B cell (primary cell): ENCODE results near the gene TRIM2. TPM values are rescaled to one million over a fixed set of nuclear protein-coding genes. Genes with fewer than 3 reads are reported as not detected.

Experiments used
- ATAC-seq: fragments of 200-7000 bp; cut with Tn5 transposase; one replicate; pipeline ENCODE4 v1.10.0; 2021; ENCODE audit warnings: low read depth, mild to moderate bottlenecking, moderate number of reproducible peaks, moderate library complexity
- CTCF ChIA-PET: fragments of 350-600 bp; sonication (Branson Sonifier 250); formaldehyde crosslinking; loops from one replicate; lab custom pipeline; 2021; ENCODE audit warnings: antibody characterized with exemption, inconsistent platforms; lab: Charles Lee
- POLR2A ChIA-PET: fragments of 350-600 bp; sonication (Branson Sonifier 250); formaldehyde crosslinking; loops from one replicate; lab custom pipeline; 2021; ENCODE audit warnings: antibody characterized with exemption; lab: Charles Lee
- DNase-seq: peaks from one replicate; pipeline ENCODE4 v3.0.0; 2013
- H2AFZ ChIP-seq: 2 replicates; pipeline ENCODE4 v1.6.1; 2012; ENCODE audit warnings: mild to moderate bottlenecking, low read depth, low read length; ENCODE audit not compliant: insufficient read depth, poor library complexity, severe bottlenecking
- H3K27ac ChIP-seq, 2 donors: 1 replicate in 1 of 2; 2 replicates in 1 of 2; pipeline ENCODE4 v1.5.1; 2012 to 2013; ENCODE audit warnings: low read length in 2 of 2, mild to moderate bottlenecking in 2 of 2, moderate library complexity in 1 of 2
- H3K27me3 ChIP-seq, 4 experiments: fragments of 200-600 bp in 1 of 4; sonication (generic) in 1 of 4; replicated peaks in 1 of 4; 1 replicate in 2 of 4; 2 replicates in 2 of 4; pipeline versions ENCODE4 v1.6.1 to v1.7.0; 2013 to 2016; ENCODE audit warnings: low read length in 3 of 4, mild to moderate bottlenecking in 2 of 4, mixed read lengths in 1 of 4, moderate library complexity in 1 of 4; ENCODE audit not compliant: insufficient read depth in 4 of 4, control insufficient read depth in 3 of 4; ENCODE audit errors: control extremely low read depth in 1 of 4
- H3K36me3 ChIP-seq, 2 experiments: replicated peaks in 1 of 2; 1 replicate in 1 of 2; 2 replicates in 1 of 2; pipeline versions ENCODE4 v1.6.1 to v1.7.1; 2013; ENCODE audit warnings: low read length in 1 of 2; ENCODE audit not compliant: insufficient read depth in 2 of 2, control insufficient read depth in 1 of 2; ENCODE audit errors: control extremely low read depth in 1 of 2, extremely low read depth in 1 of 2
- H3K4me1 ChIP-seq, 2 donors: fragments of 200-600 bp in 1 of 2; sonication (generic) in 1 of 2; 1 replicate in 1 of 2; 2 replicates in 1 of 2; pipeline versions ENCODE4 v1.5.1 to v1.6.1; 2013 to 2017; ENCODE audit warnings: low read length in 2 of 2; ENCODE audit not compliant: control insufficient read depth in 2 of 2, insufficient read depth in 2 of 2
- H3K4me2 ChIP-seq: replicated peaks from 2 replicates; pipeline ENCODE3; 2012; ENCODE audit warnings: mild to moderate bottlenecking, low read depth, low read length; ENCODE audit not compliant: poor library complexity, severe bottlenecking
- H3K4me3 ChIP-seq, 5 experiments: fragments of 200-600 bp in 1 of 5; sonication (generic) in 1 of 5; 1 replicate in 3 of 5; 2 replicates in 2 of 5; pipeline versions ENCODE4 v1.5.1 to v1.7.0; 2011 to 2016; ENCODE audit warnings: low read length in 4 of 5, mild to moderate bottlenecking in 4 of 5, low read depth in 2 of 5, control low read depth in 1 of 5, moderate library complexity in 1 of 5; ENCODE audit not compliant: insufficient read depth in 1 of 5; ENCODE audit errors: control extremely low read depth in 1 of 5, extremely low read depth in 1 of 5
- H3K79me2 ChIP-seq: fragments of 200-600 bp; sonication (generic); one replicate; pipeline ENCODE4 v1.6.0; 2016; ENCODE audit warnings: low read length; ENCODE audit not compliant: control insufficient read depth, insufficient read depth
- H3K9ac ChIP-seq: fragments of 200-600 bp; sonication (generic); 2 replicates; pipeline ENCODE4 v1.6.1; 2017; ENCODE audit warnings: mild to moderate bottlenecking, low read length, moderate library complexity
- H3K9me3 ChIP-seq, 3 donors: one replicate each; pipeline versions ENCODE4 v1.6.1 to v1.7.1; 2013; ENCODE audit warnings: low read length in 2 of 3; ENCODE audit not compliant: control insufficient read depth in 2 of 3, insufficient read depth in 1 of 3; ENCODE audit errors: control extremely low read depth in 1 of 3
- H4K20me1 ChIP-seq: 2 replicates; pipeline ENCODE4 v1.6.0; 2012; ENCODE audit warnings: mild to moderate bottlenecking, low read length; ENCODE audit not compliant: insufficient read depth, control insufficient read depth, poor library complexity, severe bottlenecking
- H3K27ac Mint-ChIP-seq: one replicate; pipeline ENCODE4 v1.8.0; 2021; ENCODE audit warnings: mixed read lengths
- H3K27me3 Mint-ChIP-seq: one replicate; pipeline ENCODE4 v1.8.0; 2021; ENCODE audit warnings: mixed read lengths
- H3K4me1 Mint-ChIP-seq: one replicate; pipeline ENCODE4 v1.8.0; 2021; ENCODE audit warnings: mixed read lengths
- H3K4me3 Mint-ChIP-seq: one replicate; pipeline ENCODE4 v1.8.0; 2021; ENCODE audit warnings: mixed read lengths
- H3K9me3 Mint-ChIP-seq: one replicate; pipeline ENCODE4 v1.8.0; 2022; ENCODE audit warnings: mixed read lengths; ENCODE audit not compliant: insufficient read depth
- CTCF ChIP-seq: fragments of 200-600 bp; IDR thresholded peaks from one replicate; pipeline ENCODE4 v1.8.0; 2022; ENCODE audit warnings: antibody characterized with exemption, mild to moderate bottlenecking
- EZH2 ChIP-seq: IDR thresholded peaks from 2 replicates; pipeline ENCODE4 v1.6.1; 2012; ENCODE audit warnings: borderline replicate concordance, low read depth, mild to moderate bottlenecking, moderate library complexity, low read length; ENCODE audit not compliant: insufficient read depth, poor library complexity, severe bottlenecking
- WGBS: methylation state at CpG from one replicate; pipeline ENCODE4 v1.1.5; 2013; ENCODE audit warnings: missing lambda C conversion rate; ENCODE audit not compliant: insufficient coverage; 5-methylcytosine and 5-hydroxymethylcytosine counted together
- intact Hi-C: fragments of 100-400 bp; cut with micrococcal nuclease; formaldehyde crosslinking; loops from one replicate; pipeline ENCODE4 v1.10.0; 2022
- polyA plus RNA-seq: library from polyadenylated mRNA; depleted of rRNA; stranded (reverse); fragments of >200 nt; gene quantifications from 2 replicates; pipeline ENCODE4 v1.2.3, GENCODE V29; 2012
- total RNA-seq, 2 donors: library from RNA; stranded (reverse); fragments of 120-200 nt in 1 of 2; gene quantifications; 1 replicate in 1 of 2; 2 replicates in 1 of 2; pipeline versions ENCODE4 v1.2.3 to v1.2.4, GENCODE V29; 2013 to 2022

TRIM2 gene
- total and polyA plus RNA-seq, 2 donors (not counting 1 experiment from before 2014, with no cell fraction given): 1.2 to 6.4 TPM

GRCh38 chr4:153234885-153235284 is 30.6 kb downstream of the TRIM2 start:
- Mint-ChIP-seq H3K27me3 (peaks cover 19% of the 10 kb centered on the region), H3K4me1 (peaks cover 4% of the 10 kb centered on the region), H3K4me3 (no peak overlapping the region), H3K9me3 (no peaks in the 10 kb centered on the region), H3K27ac (no peak overlapping the region)
- intact Hi-C loops: no loop called here
- H3K4me1 ChIP-seq: no peaks in the 10 kb centered on the region
- H2AFZ ChIP-seq: no peak overlapping the region
- no peaks in the 10 kb centered on the region for H3K27me3 ChIP-seq
- TF ChIP-seq CTCF: no peak
- no peak for TF ChIP-seq EZH2
- ChIA-PET CTCF (no interaction called here), POLR2A (no interaction called here)
- H3K9me3 ChIP-seq: no peaks in the 10 kb centered on the region
- peaks cover 0 to 2% of the 10 kb centered on the region in 2 experiments for H3K36me3 ChIP-seq
- H4K20me1 ChIP-seq: no peaks in the 10 kb centered on the region
- DNase-seq: no peak
- no peak overlapping the region for H3K27ac ChIP-seq
- no peak for ATAC-seq
- H3K9ac ChIP-seq: no peak overlapping the region
- H3K79me2 ChIP-seq: no peaks in the 10 kb centered on the region
- H3K4me3 ChIP-seq: no peak overlapping the region
- 78% methylated on average over 2 of the region's 2 CpGs for WGBS
- no peak overlapping the region for H3K4me2 ChIP-seq

- Histone ChIP-seq H3K4me1 (no peaks in the 10 kb centered on the region), H4K20me1 (no peaks in the 10 kb centered on the region), H3K9me3 (no peaks in the 10 kb centered on the region), H3K36me3 (peaks cover 0 to 2% of the 10 kb centered on the region in 2 experiments), H3K27ac (no peak overlapping the region), H3K9ac (no peak overlapping the region), H3K27me3 (no peaks in the 10 kb centered on the region), H2AFZ (no peak overlapping the region), H3K4me3 (no peak overlapping the region), H3K4me2 (no peak overlapping the region), H3K79me2 (no peaks in the 10 kb centered on the region)
- Mint-ChIP-seq H3K9me3 (no peaks in the 10 kb centered on the region), H3K4me3 (no peak overlapping the region), H3K27ac (no peak overlapping the region), H3K4me1 (no peaks in the 10 kb centered on the region), H3K27me3 (no peaks in the 10 kb centered on the region)
- 100% methylated on average over 3 of the region's 5 CpGs for WGBS
- ATAC-seq: no peak
- POLR2A ChIA-PET: no interaction called here
- TF ChIP-seq CTCF: no peak
- TF ChIP-seq EZH2: no peak
- CTCF ChIA-PET: no interaction called here
- intact Hi-C loops: no loop called here
- DNase-seq: no peak
Observed at GRCh38 chr4:153238135-153238919, 34.1 kb downstream of the TRIM2 start.
